Measurements from ENCODE around the gene CCDC126.
"Not testable (repeated sequence)": the region's sequence is repeated elsewhere in the genome, so short reads cannot be mapped to it uniquely, and the experiment has no call there.

The CCDC126 gene

GRCh38 chr7:23628370-23628769 is 31.2 kb downstream of the CCDC126 start:
- peak; percentile 11 for DNase-seq (ENCODE audit: low spot score)

GRCh38 chr7:23633417-23633816 is 36.2 kb downstream of the CCDC126 start:
- no peak for DNase-seq (ENCODE audit: low spot score)

GRCh38 chr7:23645822-23646221 is 48.6 kb downstream of the CCDC126 start:
- no peak for DNase-seq (ENCODE audit: low spot score)

- DNase-seq (ENCODE audit: low spot score) = no peak
Observed at GRCh38 chr7:23653942-23654341, 56.8 kb downstream of the CCDC126 start.

- DNase-seq (ENCODE audit: low spot score) = peak; percentile 52
Observed at GRCh38 chr7:23654508-23654907, 57.3 kb downstream of the CCDC126 start.

GRCh38 chr7:23655433-23655832 is 58.3 kb downstream of the CCDC126 start:
- DNase-seq (ENCODE audit: low spot score) = no peak

- no peak for DNase-seq (ENCODE audit: low spot score)
Observed at GRCh38 chr7:23658831-23659427, 61.7 kb downstream of the CCDC126 start.

GRCh38 chr7:23661385-23661784 is 64.2 kb downstream of the CCDC126 start:
- no peak for DNase-seq (ENCODE audit: low spot score)

GRCh38 chr7:23662124-23662983 is 65.2 kb downstream of the CCDC126 start:
- no peak for DNase-seq (ENCODE audit: low spot score)

GRCh38 chr7:23662984-23663313 is 65.8 kb downstream of the CCDC126 start:
- no peak for DNase-seq (ENCODE audit: low spot score)

- DNase-seq (ENCODE audit: low spot score) = no peak
Observed at GRCh38 chr7:23664122-23664521, 66.9 kb downstream of the CCDC126 start.

GRCh38 chr7:23672033-23672432 is 74.9 kb downstream of the CCDC126 start:
- no peak for DNase-seq (ENCODE audit: low spot score)

GRCh38 chr7:23679898-23680413 is 82.8 kb downstream of the CCDC126 start, which contains the start of gene FAM221A:
Gene FAM221A, plus strand, starts transcription at chr7:23680199. Its CDS starts 20 bp downstream, at chr7:23680219.
- DNase-seq (ENCODE audit: low spot score) = peak; percentile 79

GRCh38 chr7:23680414-23681405 is 83.5 kb downstream of the CCDC126 start:
- DNase-seq (ENCODE audit: low spot score) = peak; percentile 52

- DNase-seq (ENCODE audit: low spot score) = not testable (repeated sequence)
Observed at GRCh38 chr7:23684041-23684440, 86.9 kb downstream of the CCDC126 start.

GRCh38 chr7:23685731-23686130 is 88.5 kb downstream of the CCDC126 start:
- DNase-seq (ENCODE audit: low spot score) = peak; percentile 49

- no peak for DNase-seq (ENCODE audit: low spot score)
Observed at GRCh38 chr7:23687011-23687410, 89.8 kb downstream of the CCDC126 start.

- DNase-seq (ENCODE audit: low spot score) = no peak
Observed at GRCh38 chr7:23689165-23689564, 92.0 kb downstream of the CCDC126 start.

GRCh38 chr7:23691320-23691719 is 94.1 kb downstream of the CCDC126 start:
- no peak for DNase-seq (ENCODE audit: low spot score)

GRCh38 chr7:23693224-23693623 is 96.0 kb downstream of the CCDC126 start:
- DNase-seq (ENCODE audit: low spot score) = no peak

Measured in pons (tissue), 1 donor.